ENCODE measurements around the gene HSD3B1.
"Not testable (repeated sequence)": the region's sequence is repeated elsewhere in the genome, so short reads cannot be mapped to it uniquely, and the experiment has no call there.

HSD3B1 gene

GRCh38 chr1:119492763-119493162 is 14.2 kb upstream of the HSD3B1 start:
- DNase-seq: no peak

- DNase-seq: no peak
Measured at GRCh38 chr1:119504831-119505230, 2.2 kb upstream of the HSD3B1 start.

GRCh38 chr1:119510046-119510445 is 3.0 kb downstream of the HSD3B1 start:
- no peak for DNase-seq

GRCh38 chr1:119515221-119515620 is 8.2 kb downstream of the HSD3B1 start:
- DNase-seq: no peak

- DNase-seq: no peak
Measured at GRCh38 chr1:119516247-119516646, 9.2 kb downstream of the HSD3B1 start.

- no peak for DNase-seq
Measured at GRCh38 chr1:119516680-119517079, 9.7 kb downstream of the HSD3B1 start.

GRCh38 chr1:119517667-119518066 is 10.7 kb downstream of the HSD3B1 start:
- not testable (repeated sequence) for DNase-seq

GRCh38 chr1:119531606-119532323 is 24.8 kb downstream of the HSD3B1 start:
- DNase-seq: no peak

- no peak for DNase-seq
Measured at GRCh38 chr1:119532324-119532910, 25.4 kb downstream of the HSD3B1 start.

- DNase-seq: peak in 1 of 4 experiments; percentile 7
Measured at GRCh38 chr1:119535381-119535780, 28.4 kb downstream of the HSD3B1 start.

GRCh38 chr1:119537966-119538365 is 31.0 kb downstream of the HSD3B1 start:
- DNase-seq: no peak

- no peak for DNase-seq
Measured at GRCh38 chr1:119539636-119540035, 32.6 kb downstream of the HSD3B1 start.

GRCh38 chr1:119541389-119541788 is 34.4 kb downstream of the HSD3B1 start:
- DNase-seq: no peak

GRCh38 chr1:119542492-119542946 is 35.5 kb downstream of the HSD3B1 start:
- no peak for DNase-seq

- peak in 2 of 4 experiments; percentile 12 to 21 for DNase-seq
Measured at GRCh38 chr1:119544165-119544762, 37.3 kb downstream of the HSD3B1 start.

GRCh38 chr1:119546641-119547040 is 39.6 kb downstream of the HSD3B1 start:
- no peak for DNase-seq

GRCh38 chr1:119547306-119547705 is 40.3 kb downstream of the HSD3B1 start:
- no peak for DNase-seq

GRCh38 chr1:119547805-119548204 is 40.8 kb downstream of the HSD3B1 start:
- DNase-seq: no peak

- DNase-seq: peak; percentile 81 to 93 (median 88)
Measured at GRCh38 chr1:119549719-119550132, 42.7 kb downstream of the HSD3B1 start.

GRCh38 chr1:119550381-119550780 is 43.4 kb downstream of the HSD3B1 start:
- DNase-seq: no peak

GRCh38 chr1:119551218-119551617 is 44.2 kb downstream of the HSD3B1 start:
- no peak for DNase-seq

- peak; percentile 20 to 37 (median 33) for DNase-seq
Measured at GRCh38 chr1:119552656-119553055, 45.6 kb downstream of the HSD3B1 start.

- DNase-seq: peak in 1 of 4 experiments; percentile 9
Measured at GRCh38 chr1:119553302-119554071, 46.5 kb downstream of the HSD3B1 start.

All from suppressor macrophage (primary cell).